ENCODE measurements around the gene LINGO3.

The LINGO3 gene

GRCh38 chr19:2323707-2324106 is 15.8 kb upstream of the LINGO3 start:
- Mint-ChIP-seq H3K36me3 (peaks cover 10% of the 10 kb centered on the region), H3K4me1 (peaks cover 24% of the 10 kb centered on the region), H3K27ac (no peak overlapping the region), H3K9me3 (no peaks in the 10 kb centered on the region), H3K4me3 (no peak overlapping the region), H3K27me3 (no peaks in the 10 kb centered on the region)

- Mint-ChIP-seq H3K4me3 (no peak overlapping the region), H3K27me3 (no peaks in the 10 kb centered on the region), H3K9me3 (no peaks in the 10 kb centered on the region), H3K36me3 (peaks cover 5% of the 10 kb centered on the region), H3K27ac (no peak overlapping the region), H3K4me1 (peaks cover 13% of the 10 kb centered on the region)
Observed at GRCh38 chr19:2321565-2322283, 13.8 kb upstream of the LINGO3 start.

- Mint-ChIP-seq H3K27me3 (no peaks in the 10 kb centered on the region), H3K27ac (no peak overlapping the region), H3K4me1 (peaks cover 7% of the 10 kb centered on the region), H3K4me3 (no peak overlapping the region), H3K36me3 (peaks cover 3% of the 10 kb centered on the region), H3K9me3 (no peaks in the 10 kb centered on the region)
Observed at GRCh38 chr19:2320939-2321338, 13.0 kb upstream of the LINGO3 start.

- peaks cover 4% of the 10 kb centered on the region for H3K36me3 Mint-ChIP-seq
- H3K9me3 Mint-ChIP-seq, result peaks cover 2% of the 10 kb centered on the region
- H3K27ac Mint-ChIP-seq, result no peak overlapping the region
- H3K4me1 Mint-ChIP-seq, result no peaks in the 10 kb centered on the region
- peaks cover 2% of the 10 kb centered on the region for H3K27me3 Mint-ChIP-seq
- H3K4me3 Mint-ChIP-seq, result no peak overlapping the region
Observed at GRCh38 chr19:2320049-2320448, 12.1 kb upstream of the LINGO3 start.

GRCh38 chr19:2319551-2319950 is 11.6 kb upstream of the LINGO3 start:
- H3K27ac Mint-ChIP-seq, result no peak overlapping the region
- peaks cover 7% of the 10 kb centered on the region for H3K36me3 Mint-ChIP-seq
- peaks cover 7% of the 10 kb centered on the region for H3K27me3 Mint-ChIP-seq
- H3K9me3 Mint-ChIP-seq, result peaks cover 7% of the 10 kb centered on the region
- no peak overlapping the region for H3K4me3 Mint-ChIP-seq
- no peaks in the 10 kb centered on the region for H3K4me1 Mint-ChIP-seq

- Mint-ChIP-seq H3K27ac (no peak overlapping the region), H3K4me3 (no peak overlapping the region), H3K36me3 (peaks cover 7% of the 10 kb centered on the region), H3K27me3 (peaks cover 8% of the 10 kb centered on the region), H3K9me3 (peaks cover 8% of the 10 kb centered on the region), H3K4me1 (no peaks in the 10 kb centered on the region)
Observed at GRCh38 chr19:2318923-2319322, 11.0 kb upstream of the LINGO3 start.

- Mint-ChIP-seq H3K27ac (no peak overlapping the region), H3K27me3 (peaks cover 17% of the 10 kb centered on the region), H3K4me1 (no peaks in the 10 kb centered on the region), H3K36me3 (peaks cover 7% of the 10 kb centered on the region), H3K9me3 (peaks cover 8% of the 10 kb centered on the region), H3K4me3 (no peak overlapping the region)
Observed at GRCh38 chr19:2317756-2318155, 9.8 kb upstream of the LINGO3 start.

- H3K4me1 Mint-ChIP-seq, result no peaks in the 10 kb centered on the region
- peaks cover 7% of the 10 kb centered on the region for H3K36me3 Mint-ChIP-seq
- no peak overlapping the region for H3K27ac Mint-ChIP-seq
- peaks cover 8% of the 10 kb centered on the region for H3K9me3 Mint-ChIP-seq
- H3K4me3 Mint-ChIP-seq, result no peak overlapping the region
- H3K27me3 Mint-ChIP-seq, result peaks cover 17% of the 10 kb centered on the region
Observed at GRCh38 chr19:2317300-2317699, 9.3 kb upstream of the LINGO3 start.

- Mint-ChIP-seq H3K36me3 (peaks cover 7% of the 10 kb centered on the region), H3K27me3 (peaks cover 17% of the 10 kb centered on the region), H3K27ac (no peak overlapping the region), H3K9me3 (peaks cover 8% of the 10 kb centered on the region), H3K4me1 (no peaks in the 10 kb centered on the region), H3K4me3 (no peak overlapping the region)
Observed at GRCh38 chr19:2315818-2316353, 7.9 kb upstream of the LINGO3 start.

- peaks cover 8% of the 10 kb centered on the region for H3K9me3 Mint-ChIP-seq
- no peaks in the 10 kb centered on the region for H3K4me1 Mint-ChIP-seq
- H3K4me3 Mint-ChIP-seq, result no peak overlapping the region
- peaks cover 7% of the 10 kb centered on the region for H3K36me3 Mint-ChIP-seq
- H3K27ac Mint-ChIP-seq, result no peak overlapping the region
- H3K27me3 Mint-ChIP-seq, result peaks cover 17% of the 10 kb centered on the region
Observed at GRCh38 chr19:2315121-2315817, 7.3 kb upstream of the LINGO3 start.

- Mint-ChIP-seq H3K36me3 (peaks cover 7% of the 10 kb centered on the region), H3K4me1 (peaks cover 3% of the 10 kb centered on the region), H3K4me3 (no peak overlapping the region), H3K27ac (no peak overlapping the region), H3K9me3 (peaks cover 8% of the 10 kb centered on the region), H3K27me3 (peaks cover 28% of the 10 kb centered on the region)
Observed at GRCh38 chr19:2312820-2313501, 5.0 kb upstream of the LINGO3 start.

- Mint-ChIP-seq H3K9me3 (peaks cover 8% of the 10 kb centered on the region), H3K27ac (no peak overlapping the region), H3K4me3 (no peak overlapping the region), H3K4me1 (peaks cover 3% of the 10 kb centered on the region), H3K27me3 (peaks cover 31% of the 10 kb centered on the region), H3K36me3 (peaks cover 7% of the 10 kb centered on the region)
Observed at GRCh38 chr19:2311093-2311492, 3.1 kb upstream of the LINGO3 start.

- peaks cover 27% of the 10 kb centered on the region for H3K27me3 Mint-ChIP-seq
- peaks cover 4% of the 10 kb centered on the region for H3K9me3 Mint-ChIP-seq
- H3K36me3 Mint-ChIP-seq, result peaks cover under 1% of the 10 kb centered on the region
- peaks cover 3% of the 10 kb centered on the region for H3K4me1 Mint-ChIP-seq
- no peak overlapping the region for H3K27ac Mint-ChIP-seq
- no peak overlapping the region for H3K4me3 Mint-ChIP-seq
Observed at GRCh38 chr19:2309734-2310362, 1.9 kb upstream of the LINGO3 start.

- no peak overlapping the region for H3K27ac Mint-ChIP-seq
- peaks cover 16% of the 10 kb centered on the region for H3K27me3 Mint-ChIP-seq
- H3K4me3 Mint-ChIP-seq, result no peak overlapping the region
Observed at GRCh38 chr19:2307518-2308012, 389 bp downstream of the LINGO3 start.

GRCh38 chr19:2306971-2307370 is 983 bp downstream of the LINGO3 start:
- no peak overlapping the region for H3K27ac Mint-ChIP-seq
- H3K9me3 Mint-ChIP-seq, result no peaks in the 10 kb centered on the region
- peaks cover 1% of the 10 kb centered on the region for H3K36me3 Mint-ChIP-seq
- peaks cover 16% of the 10 kb centered on the region for H3K27me3 Mint-ChIP-seq
- H3K4me3 Mint-ChIP-seq, result peak overlapping the region; percentile 65
- H3K4me1 Mint-ChIP-seq, result peaks cover 10% of the 10 kb centered on the region

More at GRCh38 chr19:2307518-2308012, 389 bp downstream of the LINGO3 start:
- Mint-ChIP-seq H3K4me1 (peaks cover 10% of the 10 kb centered on the region), H3K9me3 (no peaks in the 10 kb centered on the region), H3K36me3 (peaks cover 1% of the 10 kb centered on the region)
